ENCODE measurements around the gene FGFBP3. TPM values are rescaled to one million over a fixed set of nuclear protein-coding genes. Genes with fewer than 3 reads are reported as not detected.

Gene FGFBP3
- total and polyA plus RNA-seq, 2 of the 13 experiments (the other 11 are each of a cell fraction or from before 2014, with no cell fraction given): 0.50 to 2.0 TPM

GRCh38 chr10:91923371-91924211 is 14.3 kb upstream of the FGFBP3 start, which contains the start of gene BTAF1 (continued):
- TF ChIP-seq ZNF83 (CRISPR knock-in tag; IDR thresholded peaks at IDR 0.05; ENCODE audit: borderline replicate concordance) (peak; percentile 28; the same call in 1 of the 2 replicates), TMF1 (CRISPR knock-in tag; IDR thresholded peaks at IDR 0.05; ENCODE audit: low read depth) (peak; percentile 75; the same call in 1 of the 2 replicates), ATF6 (CRISPR knock-in tag; conservative IDR thresholded peaks at IDR 0.05) (no peak), ZSCAN31 (CRISPR knock-in tag; IDR thresholded peaks at IDR 0.05; ENCODE audit: low read depth) (no peak; the same call in 1 of the 2 replicates), CHD2 (IDR thresholded peaks at IDR 0.05; ENCODE audit: low read depth, low read length) (no peak), HNRNPK (IDR thresholded peaks at IDR 0.05; ENCODE audit: low read depth, low read length, poor library complexity, severe bottlenecking) (no peak), KLF11 (CRISPR knock-in tag; IDR thresholded peaks at IDR 0.05) (no peak), ZBTB33 (CRISPR knock-in tag; IDR thresholded peaks at IDR 0.05) (no peak), REXO4 (CRISPR knock-in tag; IDR thresholded peaks at IDR 0.05; ENCODE audit: borderline replicate concordance) (no peak), ZFP1 (CRISPR knock-in tag; IDR thresholded peaks at IDR 0.05) (no peak), ZNF326 (CRISPR knock-in tag; IDR thresholded peaks at IDR 0.05; ENCODE audit: borderline replicate concordance) (no peak), WIZ (CRISPR knock-in tag; IDR thresholded peaks at IDR 0.05) (peak; percentile 44; the same call in 1 of the 2 replicates), ZSCAN12 (CRISPR knock-in tag; IDR thresholded peaks at IDR 0.05) (no peak; the same call in 1 of the 2 replicates), PREB (CRISPR knock-in tag; IDR thresholded peaks at IDR 0.05) (no peak), TCF12 (IDR thresholded peaks at IDR 0.05) (no peak), TCF12 (CRISPR knock-in tag; IDR thresholded peaks at IDR 0.05) (0 out of 2 replicates have a peak, but pooled peaks have one; percentile 14), EZH2 (conservative IDR thresholded peaks at IDR 0.05; ENCODE audit: low read depth, low read length) (no peak), ZNF576 (CRISPR knock-in tag; IDR thresholded peaks at IDR 0.05) (no peak; the same call in 1 of the 2 replicates), MYPOP (CRISPR knock-in tag; IDR thresholded peaks at IDR 0.05) (peak; percentile 98), TAF15 (IDR thresholded peaks at IDR 0.05; ENCODE audit: low read depth, low read length, poor library complexity, severe bottlenecking) (no peak)

All from HepG2 (cell line).